Placental pericyte (primary cell): ENCODE data around the gene GOSR1. TPM values are rescaled to one million over a fixed set of nuclear protein-coding genes. Genes with fewer than 3 reads are reported as not detected.

Experiments
- total RNA-seq: library from RNA; depleted of rRNA; stranded (reverse); fragments of >200 nt; gene quantifications from 2 replicates; pipeline ENCODE4 v1.2.3, GENCODE V29; 2012

GOSR1 gene
- total RNA-seq = 31.2 and 31.7 TPM in 2 replicates

DNA sequence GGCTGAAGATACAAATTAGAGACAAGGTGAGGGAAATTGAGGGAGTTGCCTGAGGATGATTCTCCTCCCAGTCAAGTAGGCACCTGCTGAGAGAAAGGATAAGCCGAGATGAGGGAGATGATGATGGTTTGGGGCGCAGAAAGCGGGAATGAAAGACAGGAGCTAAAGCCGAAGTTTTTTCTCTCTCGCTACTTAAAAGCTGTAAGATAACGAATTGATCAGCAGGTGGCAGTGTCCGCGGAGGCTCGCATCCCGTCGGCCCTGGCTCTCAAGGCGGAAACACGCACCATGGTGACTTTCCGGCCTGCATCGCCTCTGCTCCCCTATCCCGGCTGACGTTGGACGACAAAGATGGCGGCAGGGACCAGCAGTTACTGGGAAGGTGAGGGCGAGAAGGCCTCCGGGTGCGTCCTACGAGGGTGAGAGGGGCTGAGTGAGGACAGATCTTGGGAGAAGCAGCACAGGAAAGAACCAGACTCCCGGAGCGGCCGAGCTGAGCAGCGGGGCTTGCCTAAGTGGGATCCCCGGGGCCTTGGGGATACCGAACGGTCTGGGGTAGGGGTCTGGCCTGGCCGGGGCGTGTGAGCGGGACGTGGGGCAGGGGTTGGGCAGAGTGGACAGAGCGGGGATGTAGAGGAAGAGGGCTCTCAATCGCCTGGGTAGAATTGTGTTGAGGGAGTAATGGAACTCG, at the start of gene GOSR1:
Gene GOSR1, plus strand, starts transcription at position 326 of the 691 bp plus-strand sequence. Its CDS starts 26 bp downstream, at position 352.

Other genes starting within 250 kb of the GOSR1 start
- gene SLC6A4, start 241.7 kb upstream of the GOSR1 start, total RNA-seq = not detected in 2 replicates
- 22.8 and 28.7 TPM in 2 replicates for gene BLMH, start 185.5 kb upstream of the GOSR1 start, total RNA-seq
- not detected in 2 replicates for gene TMIGD1, start 143.4 kb upstream of the GOSR1 start, total RNA-seq
- 89.5 and 148 TPM in 2 replicates for gene CPD, start 98.5 kb upstream of the GOSR1 start, total RNA-seq